GM11168 (cell line): ENCODE measurements around the gene ZAR1L.
"Not testable (repeated sequence)": the region's sequence is repeated elsewhere in the genome, so short reads cannot be mapped to it uniquely, and the experiment has no call there.

Experiments
- in situ Hi-C: fragments of 300-500 bp; cut with MboI; formaldehyde crosslinking; loops from one replicate; pipeline ENCODE4 v1.12.0; 2022; ENCODE audit warnings: low sequenced_read_pairs; ENCODE audit not compliant: unreplicated experiment

ZAR1L gene, protein sequence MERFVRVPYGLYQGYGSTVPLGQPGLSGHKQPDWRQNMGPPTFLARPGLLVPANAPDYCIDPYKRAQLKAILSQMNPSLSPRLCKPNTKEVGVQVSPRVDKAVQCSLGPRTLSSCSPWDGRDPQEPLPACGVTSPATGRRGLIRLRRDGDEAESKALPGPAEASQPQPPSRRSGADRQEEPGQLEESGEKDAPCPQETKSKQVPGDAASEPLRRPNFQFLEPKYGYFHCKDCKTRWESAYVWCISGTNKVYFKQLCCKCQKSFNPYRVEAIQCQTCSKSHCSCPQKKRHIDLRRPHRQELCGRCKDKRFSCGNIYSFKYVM

DNA sequence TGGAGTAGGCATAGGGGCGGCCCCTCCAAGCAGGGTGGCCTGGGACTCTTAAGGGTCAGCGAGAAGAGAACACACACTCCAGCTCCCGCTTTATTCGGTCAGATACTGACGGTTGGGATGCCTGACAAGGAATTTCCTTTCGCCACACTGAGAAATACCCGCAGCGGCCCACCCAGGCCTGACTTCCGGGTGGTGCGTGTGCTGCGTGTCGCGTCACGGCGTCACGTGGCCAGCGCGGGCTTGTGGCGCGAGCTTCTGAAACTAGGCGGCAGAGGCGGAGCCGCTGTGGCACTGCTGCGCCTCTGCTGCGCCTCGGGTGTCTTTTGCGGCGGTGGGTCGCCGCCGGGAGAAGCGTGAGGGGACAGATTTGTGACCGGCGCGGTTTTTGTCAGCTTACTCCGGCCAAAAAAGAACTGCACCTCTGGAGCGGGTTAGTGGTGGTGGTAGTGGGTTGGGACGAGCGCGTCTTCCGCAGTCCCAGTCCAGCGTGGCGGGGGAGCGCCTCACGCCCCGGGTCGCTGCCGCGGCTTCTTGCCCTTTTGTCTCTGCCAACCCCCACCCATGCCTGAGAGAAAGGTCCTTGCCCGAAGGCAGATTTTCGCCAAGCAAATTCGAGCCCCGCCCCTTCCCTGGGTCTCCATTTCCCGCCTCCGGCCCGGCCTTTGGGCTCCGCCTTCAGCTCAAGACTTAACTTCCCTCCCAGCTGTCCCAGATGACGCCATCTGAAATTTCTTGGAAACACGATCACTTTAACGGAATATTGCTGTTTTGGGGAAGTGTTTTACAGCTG lies at the start of gene ZAR1L, which contains the start of gene BRCA2:
ZAR1L (minus strand) TSS at position 126 of the 790 bp plus-strand sequence. CDS start 3,438 bp downstream, outside the sequence.
BRCA2 (plus strand) TSS at position 271 of the 790 bp plus-strand sequence. CDS start 953 bp downstream, outside the sequence.
- in situ Hi-C loops, result loop anchor here (10.0 kb wide), 2 partner anchors 291 to 401 kb away; no protein-coding TSS in a partner anchor

DNA sequence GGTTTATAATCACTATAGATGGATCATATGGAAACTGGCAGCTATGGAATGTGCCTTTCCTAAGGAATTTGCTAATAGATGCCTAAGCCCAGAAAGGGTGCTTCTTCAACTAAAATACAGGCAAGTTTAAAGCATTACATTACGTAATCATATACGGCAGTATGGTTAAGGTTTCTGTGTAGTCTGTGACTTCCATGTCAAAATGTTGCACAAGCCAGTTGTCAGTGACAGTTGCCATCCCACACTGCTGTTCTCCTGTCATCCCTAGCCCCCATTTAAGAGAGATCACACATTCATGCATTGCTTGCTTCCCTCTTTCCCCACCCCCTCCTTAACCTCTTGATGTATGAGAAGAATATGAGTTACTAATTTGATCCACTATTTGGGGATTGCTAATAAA lies 47.4 kb upstream of the ZAR1L start:
- in situ Hi-C loops, result no loop called here

DNA sequence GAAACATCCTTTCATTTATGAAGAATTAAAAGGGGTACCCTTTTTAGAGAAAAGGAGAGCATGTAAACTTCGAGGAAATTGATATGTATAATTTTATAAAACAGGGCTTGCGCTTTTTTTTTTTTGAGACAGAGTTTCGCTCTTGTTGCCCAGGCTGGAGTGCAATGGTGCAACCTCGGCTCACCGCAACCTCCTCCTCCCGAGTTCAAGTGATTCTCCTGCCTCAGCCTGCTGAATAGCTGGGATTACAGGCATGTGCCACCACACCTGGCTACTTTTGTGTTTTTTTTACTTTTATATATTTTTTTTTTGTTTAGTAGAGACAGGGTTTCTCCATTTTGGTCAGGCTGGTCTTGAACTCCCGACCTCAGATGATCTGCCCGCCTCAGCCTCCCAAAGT lies 40.8 kb upstream of the ZAR1L start:
- in situ Hi-C loops, result not testable (repeated sequence)

DNA sequence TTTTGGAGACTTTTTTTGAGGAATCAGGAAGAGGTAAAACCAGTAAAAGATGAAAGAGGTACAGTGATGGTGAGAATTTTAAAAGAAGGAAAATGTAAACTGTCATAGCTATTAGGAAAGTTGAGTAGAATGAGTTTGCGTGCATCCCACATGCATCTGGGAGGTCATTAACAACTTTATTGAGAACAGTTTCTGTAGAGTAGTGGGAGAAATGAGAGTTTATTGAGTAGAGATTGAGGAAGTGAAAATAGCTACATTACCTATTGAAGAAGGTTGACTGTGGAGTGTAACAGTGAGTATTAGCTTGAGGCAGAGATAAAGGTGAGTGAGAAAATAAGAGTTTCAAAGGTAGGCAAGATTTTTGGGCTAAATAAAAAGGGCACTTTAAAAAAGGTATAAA lies 38.9 kb upstream of the ZAR1L start:
- in situ Hi-C loops, result no loop called here

DNA sequence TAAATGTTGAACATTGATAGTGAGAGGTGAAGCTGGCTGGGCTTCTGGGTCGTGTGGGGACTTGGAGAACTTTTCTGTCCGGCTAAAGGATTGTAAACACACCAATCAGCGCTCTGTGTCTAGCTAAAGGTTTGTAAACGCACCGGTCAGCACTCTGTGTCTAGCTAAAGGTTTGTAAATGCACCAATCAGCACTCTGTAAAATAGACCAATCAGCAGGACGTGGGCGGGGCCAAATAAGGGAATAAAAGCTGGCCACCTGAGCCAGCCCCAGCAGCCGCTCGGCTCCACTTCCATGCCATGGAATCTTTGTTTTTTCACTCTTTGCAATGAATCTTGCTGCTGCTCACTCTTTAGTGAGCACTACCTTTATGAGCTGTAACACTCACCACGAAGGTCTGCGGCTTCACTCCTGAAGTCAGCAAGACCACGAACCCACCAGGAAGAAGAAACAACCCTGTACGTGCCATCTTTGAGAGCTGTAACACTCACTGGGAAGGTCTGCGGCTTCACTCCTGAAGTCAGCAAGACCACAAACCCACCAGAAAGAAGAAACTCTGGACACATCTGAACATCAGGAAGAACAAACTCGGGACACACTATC lies 35.8 kb upstream of the ZAR1L start:
- in situ Hi-C loops, result not testable (repeated sequence)

DNA sequence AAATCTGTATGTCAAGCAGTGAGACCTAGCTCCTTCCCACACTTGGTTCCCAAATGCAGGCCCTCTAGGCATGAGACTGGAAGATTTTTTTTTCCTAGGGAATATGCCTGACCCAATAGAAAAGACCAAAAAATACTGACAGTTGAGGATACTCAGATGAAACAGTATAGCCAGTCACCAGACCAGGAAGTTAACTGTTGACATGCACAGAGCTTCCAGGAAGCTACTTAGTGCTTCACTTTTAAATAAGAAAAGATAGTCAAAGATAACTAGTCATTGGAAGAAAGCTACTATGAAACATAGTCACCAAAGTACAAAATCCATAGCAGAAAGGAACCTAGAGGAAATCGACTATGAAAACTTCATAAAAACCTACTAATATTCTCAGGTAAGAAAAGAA lies 32.5 kb upstream of the ZAR1L start:
- in situ Hi-C loops, result no loop called here

DNA sequence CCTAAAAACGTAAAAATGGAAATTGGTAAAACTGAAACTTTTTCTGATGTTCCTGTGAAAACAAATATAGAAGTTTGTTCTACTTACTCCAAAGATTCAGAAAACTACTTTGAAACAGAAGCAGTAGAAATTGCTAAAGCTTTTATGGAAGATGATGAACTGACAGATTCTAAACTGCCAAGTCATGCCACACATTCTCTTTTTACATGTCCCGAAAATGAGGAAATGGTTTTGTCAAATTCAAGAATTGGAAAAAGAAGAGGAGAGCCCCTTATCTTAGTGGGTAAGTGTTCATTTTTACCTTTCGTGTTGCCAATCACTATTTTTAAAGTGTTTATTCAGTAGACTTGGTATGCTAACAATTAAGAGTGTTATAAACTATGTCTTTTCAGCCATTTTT lies 25.8 kb upstream of the ZAR1L start:
- in situ Hi-C loops, result no loop called here

DNA sequence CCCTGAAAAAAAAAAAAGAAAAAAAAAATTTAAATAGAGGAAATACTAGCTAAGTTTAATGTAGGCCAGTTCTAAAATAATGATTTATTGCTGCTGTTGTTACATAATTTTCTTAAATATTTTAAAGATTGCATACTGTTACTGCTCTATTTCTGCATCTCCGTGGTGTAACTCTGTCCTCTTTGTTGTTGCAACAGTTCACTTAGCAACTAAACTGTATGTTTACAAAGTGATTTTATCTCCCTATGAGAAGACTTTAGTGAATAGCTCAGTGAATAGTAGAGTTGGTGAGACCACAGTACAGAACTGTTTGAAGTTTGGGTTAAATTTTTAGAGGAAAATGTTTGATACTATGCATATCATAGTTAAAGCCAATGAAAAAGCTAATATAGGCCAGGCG lies 19.5 kb upstream of the ZAR1L start:
- in situ Hi-C loops, result no loop called here

DNA sequence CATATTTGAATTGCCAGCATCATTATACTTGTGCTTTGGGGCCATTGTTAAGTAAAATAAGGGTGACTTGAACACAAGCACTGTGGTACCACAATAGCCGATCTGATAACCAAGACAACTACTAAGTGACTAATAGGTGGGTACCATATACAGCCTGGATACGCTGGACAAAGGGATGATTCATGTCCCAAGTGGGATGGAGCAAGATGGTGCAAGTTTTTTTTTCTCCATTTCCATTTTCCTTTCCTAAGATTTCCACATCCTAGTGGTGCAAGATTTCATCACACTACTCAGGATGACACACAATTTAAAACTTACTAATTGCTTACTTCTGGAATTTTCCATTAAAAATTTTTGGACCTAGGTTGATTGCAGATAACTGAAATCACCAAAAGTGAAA lies 15.3 kb upstream of the ZAR1L start:
- in situ Hi-C loops, result no loop called here

DNA sequence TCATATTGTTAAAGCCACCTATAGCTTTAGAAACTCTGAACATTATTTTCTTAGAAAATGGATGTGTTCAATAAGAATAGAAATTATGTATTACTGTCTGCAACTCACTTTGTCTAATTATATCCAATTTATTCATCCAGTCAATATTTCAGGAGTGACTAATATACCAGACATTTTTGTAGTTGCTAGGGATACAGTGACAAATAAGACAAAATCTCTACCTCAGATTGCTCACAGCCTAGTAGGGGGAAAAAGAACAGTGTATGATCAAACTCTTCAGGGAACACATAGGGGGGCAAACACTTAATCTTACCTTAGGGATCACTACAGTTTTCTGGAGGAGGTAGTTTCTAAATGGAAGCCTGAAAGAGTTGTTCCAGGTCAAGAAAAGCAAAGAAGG lies 8.7 kb upstream of the ZAR1L start:
- in situ Hi-C loops, result no loop called here

DNA sequence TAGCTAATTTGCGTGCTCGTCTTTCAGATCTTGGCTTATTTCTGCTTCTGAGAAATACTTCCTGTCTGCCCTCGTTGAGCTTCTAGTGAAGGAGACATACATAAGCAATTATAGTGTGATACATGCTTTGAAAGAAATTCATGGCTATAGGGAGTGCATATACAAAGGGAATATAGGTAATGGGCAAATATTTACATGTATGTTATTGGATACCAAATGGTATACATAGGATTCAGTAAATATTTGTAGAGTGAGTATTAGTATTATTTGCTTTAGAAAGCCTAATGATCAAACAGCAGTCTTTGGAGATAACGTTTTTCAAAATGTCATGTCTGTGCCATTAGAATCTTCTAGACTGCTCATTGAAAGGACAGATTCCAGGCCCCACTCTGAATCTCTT lies 5.4 kb upstream of the ZAR1L start:
- in situ Hi-C loops, result no loop called here

DNA sequence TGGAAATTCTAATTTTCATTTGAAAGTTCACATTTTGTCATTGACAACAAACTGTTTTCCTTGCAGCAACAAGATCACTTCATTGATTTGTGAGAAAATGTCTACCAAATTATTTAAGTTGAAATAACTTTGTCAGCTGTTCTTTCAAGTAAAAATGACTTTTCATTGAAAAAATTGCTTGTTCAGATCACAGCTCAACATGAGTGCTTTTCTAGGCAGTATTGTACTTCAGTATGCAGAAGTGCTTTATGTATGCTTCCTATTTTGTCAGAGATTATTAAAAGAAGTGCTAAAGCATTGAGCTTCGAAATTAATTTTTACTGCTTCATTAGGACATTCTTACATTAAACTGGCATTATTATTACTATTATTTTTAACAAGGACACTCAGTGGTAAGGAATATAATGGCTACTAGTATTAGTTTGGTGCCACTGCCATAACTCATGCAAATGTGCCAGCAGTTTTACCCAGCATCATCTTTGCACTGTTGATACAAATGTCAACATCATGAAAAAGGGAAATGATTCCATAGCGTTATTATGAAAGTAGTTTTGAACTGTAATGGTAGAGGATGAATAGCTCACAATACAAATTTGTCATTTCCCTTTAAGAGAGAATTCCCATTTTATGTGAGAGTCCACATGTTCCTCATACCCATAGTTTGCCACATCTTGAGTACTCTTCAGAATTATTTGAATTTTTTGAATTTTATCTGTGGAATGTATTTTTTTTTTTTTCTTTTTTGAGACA lies 2.7 kb upstream of the ZAR1L start:
- in situ Hi-C loops, result loop anchor here (10.0 kb wide), 2 partner anchors 293 to 403 kb away; no protein-coding TSS in a partner anchor

DNA sequence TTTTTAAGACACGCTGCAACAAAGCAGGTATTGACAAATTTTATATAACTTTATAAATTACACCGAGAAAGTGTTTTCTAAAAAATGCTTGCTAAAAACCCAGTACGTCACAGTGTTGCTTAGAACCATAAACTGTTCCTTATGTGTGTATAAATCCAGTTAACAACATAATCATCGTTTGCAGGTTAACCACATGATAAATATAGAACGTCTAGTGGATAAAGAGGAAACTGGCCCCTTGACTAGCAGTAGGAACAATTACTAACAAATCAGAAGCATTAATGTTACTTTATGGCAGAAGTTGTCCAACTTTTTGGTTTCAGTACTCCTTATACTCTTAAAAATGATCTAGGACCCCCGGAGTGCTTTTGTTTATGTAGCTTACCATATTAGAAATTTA lies 1.3 kb upstream of the ZAR1L start:
- in situ Hi-C loops, result loop anchor here (10.0 kb wide), 2 partner anchors 292 to 402 kb away; no protein-coding TSS in a partner anchor

DNA sequence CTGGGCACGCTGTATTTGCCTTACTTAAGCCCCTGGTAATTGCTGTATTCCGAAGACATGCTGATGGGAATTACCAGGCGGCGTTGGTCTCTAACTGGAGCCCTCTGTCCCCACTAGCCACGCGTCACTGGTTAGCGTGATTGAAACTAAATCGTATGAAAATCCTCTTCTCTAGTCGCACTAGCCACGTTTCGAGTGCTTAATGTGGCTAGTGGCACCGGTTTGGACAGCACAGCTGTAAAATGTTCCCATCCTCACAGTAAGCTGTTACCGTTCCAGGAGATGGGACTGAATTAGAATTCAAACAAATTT lies 821 bp upstream of the ZAR1L start:
- in situ Hi-C loops, result loop anchor here (10.0 kb wide), 2 partner anchors 291 to 401 kb away; no protein-coding TSS in a partner anchor

DNA sequence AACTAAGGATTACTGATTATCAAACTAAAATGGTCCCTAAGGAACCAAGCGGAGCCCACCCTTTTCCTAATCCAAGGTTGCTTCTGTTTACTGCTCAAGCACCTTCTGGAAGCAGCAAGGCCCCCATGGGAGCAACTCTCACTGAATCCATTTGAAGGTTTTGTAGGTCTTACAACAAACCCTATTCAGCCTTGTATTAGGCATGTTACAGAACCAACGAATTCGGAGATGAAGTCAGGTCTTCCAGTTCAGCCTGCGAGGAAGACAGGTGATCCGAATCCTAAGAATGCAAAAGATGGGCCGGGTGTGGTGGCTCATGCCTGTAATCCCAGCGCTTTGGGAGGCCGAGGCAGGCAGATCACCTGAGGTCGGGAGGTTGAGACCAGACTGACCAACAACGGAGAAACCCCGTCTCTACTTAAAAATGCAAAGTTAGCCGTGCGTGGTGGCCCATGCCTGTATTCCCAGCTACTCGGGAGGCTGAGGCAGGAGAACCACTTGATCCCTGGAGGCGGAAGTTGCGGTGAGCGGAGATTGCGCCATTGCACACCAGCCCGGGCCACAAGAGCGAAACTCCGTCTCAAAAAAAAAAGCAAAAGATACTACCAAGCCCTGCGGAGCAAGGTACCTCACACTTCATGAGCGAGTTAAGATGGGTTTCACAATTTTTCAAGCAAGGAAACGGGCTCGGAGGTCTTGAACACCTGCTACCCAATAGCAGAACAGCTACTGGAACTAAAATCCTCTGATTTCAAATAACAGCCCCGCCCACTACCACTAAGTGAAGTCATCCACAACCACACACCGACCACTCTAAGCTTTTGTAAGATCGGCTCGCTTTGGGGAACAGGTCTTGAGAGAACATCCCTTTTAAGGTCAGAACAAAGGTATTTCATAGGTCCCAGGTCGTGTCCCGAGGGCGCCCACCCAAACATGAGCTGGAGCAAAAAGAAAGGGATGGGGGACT lies 609 bp downstream of the ZAR1L start:
- in situ Hi-C loops, result loop anchor here (10.0 kb wide), 2 partner anchors 290 to 400 kb away; no protein-coding TSS in a partner anchor

DNA sequence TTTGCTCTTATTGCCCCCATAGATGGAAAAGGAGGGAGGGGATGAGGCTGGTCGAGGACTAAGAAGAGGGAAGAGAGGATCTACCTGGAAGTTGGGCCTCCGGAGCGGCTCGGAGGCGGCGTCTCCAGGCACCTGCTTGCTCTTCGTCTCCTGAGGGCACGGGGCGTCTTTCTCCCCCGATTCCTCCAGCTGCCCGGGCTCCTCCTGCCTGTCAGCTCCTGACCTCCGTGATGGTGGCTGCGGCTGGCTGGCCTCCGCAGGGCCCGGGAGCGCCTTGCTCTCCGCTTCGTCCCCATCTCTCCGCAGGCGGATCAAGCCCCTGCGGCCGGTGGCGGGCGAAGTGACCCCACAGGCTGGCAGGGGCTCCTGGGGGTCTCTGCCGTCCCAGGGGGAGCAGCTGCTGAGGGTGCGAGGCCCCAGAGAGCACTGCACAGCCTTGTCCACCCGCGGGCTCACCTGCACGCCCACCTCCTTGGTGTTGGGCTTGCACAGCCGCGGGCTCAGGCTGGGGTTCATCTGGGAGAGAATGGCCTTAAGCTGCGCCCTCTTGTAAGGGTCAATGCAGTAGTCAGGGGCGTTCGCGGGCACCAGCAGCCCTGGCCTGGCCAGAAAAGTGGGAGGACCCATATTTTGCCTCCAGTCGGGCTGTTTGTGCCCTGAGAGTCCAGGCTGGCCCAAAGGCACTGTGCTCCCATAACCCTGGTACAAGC lies 3.8 kb downstream of the ZAR1L start:
- in situ Hi-C loops, result loop anchor here (10.0 kb wide), 2 partner anchors 287 to 397 kb away; no protein-coding TSS in a partner anchor

DNA sequence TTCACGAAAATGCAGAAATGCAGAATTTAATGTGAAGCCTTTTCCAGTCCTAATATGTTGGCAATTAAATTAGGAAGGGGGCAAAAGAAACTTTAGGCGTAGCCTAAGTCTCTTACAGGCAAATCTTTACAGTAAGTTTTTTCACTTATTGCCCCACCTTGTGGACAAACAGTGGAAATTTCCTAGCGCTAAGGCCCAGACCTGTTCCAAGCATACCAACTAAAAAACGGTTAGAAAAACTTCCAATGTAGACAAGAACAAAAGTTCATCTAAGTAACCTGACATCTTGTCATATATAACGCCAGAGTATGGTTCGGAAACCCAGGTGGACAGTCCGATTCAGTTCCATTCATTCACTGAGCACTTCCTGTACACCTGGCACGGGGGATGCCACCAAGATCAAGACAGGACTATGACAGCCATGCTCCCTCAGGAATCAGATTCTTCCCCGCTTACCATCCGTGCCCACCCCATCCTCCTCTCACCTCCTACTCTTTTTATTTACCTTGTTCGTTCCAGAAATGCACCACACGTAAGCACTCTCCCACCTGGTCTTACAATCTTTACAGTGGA lies 4.9 kb downstream of the ZAR1L start:
- in situ Hi-C loops, result loop anchor here (10.0 kb wide), 2 partner anchors 285 to 395 kb away; no protein-coding TSS in a partner anchor
